Measurements from ENCODE around the gene RHEB.
A peak's percentile ranks its signal among the peaks of the same experiment; 100 is the strongest.

The RHEB gene

DNA sequence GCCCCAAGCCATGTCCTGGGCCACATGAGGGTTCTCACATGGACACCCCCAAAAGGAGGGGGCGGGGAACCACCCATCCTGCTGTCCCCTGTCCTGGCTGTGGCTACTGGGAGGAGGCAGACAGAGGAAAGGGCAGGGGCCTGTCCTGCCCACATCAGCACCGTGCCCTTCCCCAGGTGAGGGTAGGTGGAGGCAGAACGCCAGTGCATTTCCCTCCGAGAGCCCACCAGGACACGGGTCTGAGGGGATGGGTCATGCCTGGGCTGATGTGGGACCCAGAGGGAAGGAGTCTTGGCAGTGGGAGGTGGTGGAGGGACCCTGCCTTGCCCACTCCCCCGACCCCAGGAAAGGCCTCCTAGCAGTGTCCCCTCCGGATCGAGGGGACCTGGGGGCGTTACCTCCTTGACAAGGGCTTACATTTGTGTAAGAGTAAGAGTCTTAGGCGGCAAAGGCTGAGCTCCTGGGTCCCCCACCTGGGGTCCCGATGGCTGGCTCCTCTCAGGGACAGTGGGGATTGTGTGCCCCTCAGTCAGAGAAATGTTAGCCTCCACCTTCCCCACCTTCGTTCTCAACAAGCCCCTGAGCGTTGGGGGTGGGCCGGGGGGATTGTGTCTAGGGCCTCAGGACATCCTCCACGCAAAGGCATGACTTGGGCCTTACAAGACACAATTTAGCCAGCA is 85.8 kb downstream of the RHEB start:
- no peak for DNase-seq
- in situ Hi-C loops (cut with HindIII; ENCODE audit: low pct_ligation_motif_present, low sequenced_read_pairs): no loop called here

DNA sequence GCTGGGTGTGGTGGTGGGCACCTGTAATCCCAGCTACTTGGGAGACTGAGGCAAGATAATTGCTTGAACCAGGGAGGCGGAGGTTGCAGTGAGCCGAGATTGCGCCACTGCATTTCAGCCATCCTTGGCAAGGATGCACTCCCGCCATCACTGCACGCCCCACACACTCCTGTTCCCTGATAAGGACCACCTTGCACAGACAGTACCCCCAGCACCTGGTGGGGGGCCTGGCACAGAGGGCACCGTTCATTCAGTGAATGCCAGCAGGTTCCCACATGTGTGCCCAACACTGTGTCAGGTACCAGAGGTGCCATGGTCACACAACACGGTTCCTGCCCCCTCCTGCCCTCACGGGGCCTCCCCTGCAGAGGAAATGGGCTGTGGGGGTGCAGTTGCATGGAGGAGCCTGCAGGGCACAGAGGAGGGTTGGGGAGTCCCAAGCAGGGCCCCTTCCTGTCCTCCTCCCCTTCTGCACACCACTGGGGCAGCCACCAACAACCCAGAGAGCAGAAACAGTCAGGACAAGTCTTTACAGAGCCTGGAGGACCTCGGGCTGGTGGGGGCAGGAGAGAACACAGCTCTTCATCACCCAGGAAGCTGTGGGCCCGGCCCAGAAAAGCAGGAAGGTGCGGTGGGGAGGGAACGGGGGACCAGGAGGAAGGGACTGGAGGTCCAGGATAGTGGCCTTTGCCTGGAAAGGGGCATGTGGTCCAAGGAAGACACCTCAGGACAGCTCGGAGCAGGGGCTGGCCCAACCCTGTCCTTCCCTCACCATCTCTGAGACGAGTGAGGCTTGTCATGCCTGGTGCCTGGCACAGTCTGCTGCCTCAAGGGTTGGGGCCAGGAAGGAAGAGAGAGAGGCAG is 86.8 kb downstream of the RHEB start:
- Histone ChIP-seq H3K4me3 (ENCODE audit: low read depth, low read length) (no peak overlapping the region), H3K27ac (no peak overlapping the region), H3K27me3 (replicated peaks) (no peaks in the 10 kb centered on the region), H3K36me3 (replicated peaks) (no peaks in the 10 kb centered on the region)
- in situ Hi-C loops (cut with HindIII; ENCODE audit: low pct_ligation_motif_present, low sequenced_read_pairs): no loop called here
- DNase-seq: no peak
- TF ChIP-seq, protein P1, sequence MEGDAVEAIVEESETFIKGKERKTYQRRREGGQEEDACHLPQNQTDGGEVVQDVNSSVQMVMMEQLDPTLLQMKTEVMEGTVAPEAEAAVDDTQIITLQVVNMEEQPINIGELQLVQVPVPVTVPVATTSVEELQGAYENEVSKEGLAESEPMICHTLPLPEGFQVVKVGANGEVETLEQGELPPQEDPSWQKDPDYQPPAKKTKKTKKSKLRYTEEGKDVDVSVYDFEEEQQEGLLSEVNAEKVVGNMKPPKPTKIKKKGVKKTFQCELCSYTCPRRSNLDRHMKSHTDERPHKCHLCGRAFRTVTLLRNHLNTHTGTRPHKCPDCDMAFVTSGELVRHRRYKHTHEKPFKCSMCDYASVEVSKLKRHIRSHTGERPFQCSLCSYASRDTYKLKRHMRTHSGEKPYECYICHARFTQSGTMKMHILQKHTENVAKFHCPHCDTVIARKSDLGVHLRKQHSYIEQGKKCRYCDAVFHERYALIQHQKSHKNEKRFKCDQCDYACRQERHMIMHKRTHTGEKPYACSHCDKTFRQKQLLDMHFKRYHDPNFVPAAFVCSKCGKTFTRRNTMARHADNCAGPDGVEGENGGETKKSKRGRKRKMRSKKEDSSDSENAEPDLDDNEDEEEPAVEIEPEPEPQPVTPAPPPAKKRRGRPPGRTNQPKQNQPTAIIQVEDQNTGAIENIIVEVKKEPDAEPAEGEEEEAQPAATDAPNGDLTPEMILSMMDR (IDR thresholded peaks at IDR 0.05; ENCODE audit: low read depth, low read length, missing control alignments): peak; percentile 39

More for the DNA sequence above, 85.8 kb downstream of the RHEB start:
- H3K27me3 ChIP-seq (replicated peaks): no peaks in the 10 kb centered on the region
- H3K4me3 ChIP-seq (ENCODE audit: low read depth, low read length): no peak overlapping the region
- TF ChIP-seq, protein P1 (IDR thresholded peaks at IDR 0.05; ENCODE audit: low read depth, low read length, missing control alignments): no peak
- no peak overlapping the region for H3K27ac ChIP-seq
- no peaks in the 10 kb centered on the region for H3K36me3 ChIP-seq (replicated peaks)

DNA sequence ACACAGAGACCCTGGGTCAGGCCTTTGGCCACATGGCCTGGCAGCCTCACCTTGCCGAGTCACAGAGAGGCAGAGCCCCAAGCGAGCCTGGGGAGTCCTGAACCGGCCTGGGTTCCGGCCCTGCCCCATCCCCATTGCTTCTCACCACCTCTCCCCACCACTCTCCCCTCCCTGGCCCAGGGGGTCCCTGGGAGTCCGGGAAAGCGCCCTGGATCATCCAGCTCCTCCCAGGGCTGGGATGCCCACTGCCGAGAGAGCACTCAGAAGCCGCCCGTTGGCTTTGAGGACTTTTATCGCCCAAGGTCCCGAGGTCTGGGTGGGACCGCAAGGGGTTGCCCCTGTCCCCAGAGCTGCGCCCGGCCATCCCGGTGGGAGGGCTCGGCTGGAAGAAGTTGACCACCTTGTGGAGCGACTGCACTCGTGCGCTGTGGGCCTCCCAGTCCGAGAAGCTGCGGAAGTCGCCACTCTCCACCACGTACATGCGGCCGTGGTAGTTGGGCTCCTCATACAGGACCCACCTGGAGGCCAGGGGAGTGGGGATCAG is 87.9 kb downstream of the RHEB start:
- TF ChIP-seq, protein P1 (IDR thresholded peaks at IDR 0.05; ENCODE audit: low read depth, low read length, missing control alignments): no peak
- Histone ChIP-seq H3K27me3 (replicated peaks) (no peaks in the 10 kb centered on the region), H3K4me3 (ENCODE audit: low read depth, low read length) (no peak overlapping the region), H3K27ac (no peak overlapping the region), H3K36me3 (replicated peaks) (no peaks in the 10 kb centered on the region)
- DNase-seq: no peak
- in situ Hi-C loops (cut with HindIII; ENCODE audit: low pct_ligation_motif_present, low sequenced_read_pairs): no loop called here

DNA sequence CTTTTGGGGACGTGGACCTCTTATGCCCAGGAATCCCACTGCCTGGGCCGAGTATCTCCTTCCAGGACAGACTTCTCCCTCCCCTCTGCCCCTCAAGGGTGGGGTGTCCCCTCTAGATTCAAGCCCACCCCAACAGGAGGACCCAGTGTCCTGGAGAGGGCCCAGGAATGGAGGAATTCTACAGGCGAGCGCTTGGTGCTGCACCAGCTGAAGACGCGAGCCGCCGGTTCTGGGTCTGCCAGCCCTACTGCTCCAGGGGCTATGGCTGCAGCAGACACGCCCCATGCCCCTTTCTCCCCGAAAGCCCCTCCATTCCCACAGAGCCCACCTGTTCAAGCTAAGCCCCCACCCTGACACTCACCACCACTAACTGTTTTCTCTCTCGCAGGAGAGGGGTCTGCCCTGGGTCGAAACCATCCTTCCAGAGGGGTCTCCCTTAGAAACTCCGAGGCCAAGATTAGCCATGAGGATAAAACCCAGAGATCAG is 88.4 kb downstream of the RHEB start:
- H3K4me3 ChIP-seq (ENCODE audit: low read depth, low read length): no peak overlapping the region
- no peak overlapping the region for H3K27ac ChIP-seq
- in situ Hi-C loops (cut with HindIII; ENCODE audit: low pct_ligation_motif_present, low sequenced_read_pairs): no loop called here
- DNase-seq: no peak
- H3K36me3 ChIP-seq (replicated peaks): no peaks in the 10 kb centered on the region
- H3K27me3 ChIP-seq (replicated peaks): no peaks in the 10 kb centered on the region
- TF ChIP-seq, protein P1 (IDR thresholded peaks at IDR 0.05; ENCODE audit: low read depth, low read length, missing control alignments): no peak

DNA sequence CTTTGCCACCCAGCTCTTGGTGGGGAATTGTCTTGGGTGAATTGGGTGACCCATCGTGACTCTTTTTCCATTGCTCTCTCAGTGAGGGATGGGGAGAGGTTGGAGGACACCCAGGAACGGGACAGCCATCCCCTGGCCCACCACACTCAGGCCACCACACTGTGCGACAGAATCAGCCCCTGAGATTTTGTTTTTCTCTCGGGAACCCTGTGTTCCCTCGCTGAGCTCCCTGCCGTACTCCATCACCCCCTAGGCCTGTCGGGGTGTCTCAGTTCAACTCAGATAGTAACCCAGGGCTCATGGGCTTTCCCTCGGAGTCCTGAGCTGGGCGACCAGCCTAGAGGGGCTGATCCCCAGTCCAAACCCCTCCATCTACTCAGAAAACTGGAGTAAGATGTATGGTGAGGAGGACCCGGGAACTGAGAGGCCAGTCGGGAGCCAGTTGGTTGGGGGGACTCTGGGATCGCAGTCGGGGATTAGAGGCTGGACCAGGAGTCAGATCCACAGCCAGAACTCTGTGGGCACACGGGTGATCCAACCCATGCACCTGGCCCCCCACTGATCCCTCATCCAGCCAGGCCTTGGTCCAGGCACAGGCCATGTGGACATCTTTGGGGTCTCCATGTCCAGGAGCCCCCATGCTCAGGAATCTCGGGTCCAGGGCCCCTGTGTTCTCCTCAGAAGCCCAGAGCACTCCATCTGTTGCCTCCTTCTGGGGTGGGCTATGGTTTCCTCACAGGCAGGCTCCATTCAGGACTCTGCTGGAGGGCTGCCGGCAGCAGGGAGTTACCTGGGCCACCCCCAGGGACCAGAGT is 89.1 kb downstream of the RHEB start:
- H3K27me3 ChIP-seq (replicated peaks): no peaks in the 10 kb centered on the region
- H3K27ac ChIP-seq: no peak overlapping the region
- DNase-seq: no peak
- H3K4me3 ChIP-seq (ENCODE audit: low read depth, low read length): no peak overlapping the region
- TF ChIP-seq, protein P1 (IDR thresholded peaks at IDR 0.05; ENCODE audit: low read depth, low read length, missing control alignments): no peak
- H3K36me3 ChIP-seq (replicated peaks): no peaks in the 10 kb centered on the region
- in situ Hi-C loops (cut with HindIII; ENCODE audit: low pct_ligation_motif_present, low sequenced_read_pairs): no loop called here
